ENCODE data around the gene NELFA.
"Not testable (repeated sequence)": the region's sequence is repeated elsewhere in the genome, so short reads cannot be mapped to it uniquely, and the experiment has no call there.

The NELFA gene

DNA sequence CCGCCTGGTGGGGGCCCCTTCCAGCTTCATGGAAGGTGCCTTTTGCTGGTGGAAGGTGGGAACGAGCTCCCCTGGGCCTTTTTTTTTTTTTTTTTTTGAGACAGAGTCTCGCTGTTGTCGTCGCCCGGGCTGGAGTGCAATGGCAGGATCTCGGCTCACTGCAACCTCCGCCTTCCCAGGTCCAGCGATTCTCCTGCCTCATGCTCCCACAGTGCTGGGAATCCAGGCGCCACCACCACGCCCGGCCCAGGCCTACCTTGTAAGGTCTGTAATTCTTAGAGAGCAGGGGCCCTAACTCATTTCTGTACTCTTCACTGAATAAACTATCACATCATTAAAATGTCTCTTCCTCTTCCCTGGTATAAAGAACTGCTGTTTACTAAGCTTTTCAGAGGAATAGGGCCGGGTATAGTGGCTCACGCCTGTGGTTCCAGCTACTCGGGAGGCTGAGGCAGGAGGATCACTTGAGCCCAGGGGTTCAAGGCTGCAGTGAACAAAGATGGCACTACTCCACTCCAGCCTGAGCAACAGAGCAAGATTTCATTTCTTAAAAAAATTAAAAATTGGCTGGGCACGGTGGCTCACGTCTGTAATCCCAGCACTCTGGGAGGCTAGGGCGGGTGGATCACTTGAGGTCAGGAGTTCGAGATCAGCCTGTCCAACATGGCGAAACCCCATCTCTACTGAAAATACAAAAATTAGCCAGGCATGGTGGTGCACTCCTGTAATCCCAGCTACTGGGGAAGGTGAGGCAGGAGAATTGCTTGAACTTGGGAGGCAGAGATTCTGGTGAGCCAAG is 14.9 kb downstream of the NELFA start:
- not testable (repeated sequence) for FAIRE-seq

DNA sequence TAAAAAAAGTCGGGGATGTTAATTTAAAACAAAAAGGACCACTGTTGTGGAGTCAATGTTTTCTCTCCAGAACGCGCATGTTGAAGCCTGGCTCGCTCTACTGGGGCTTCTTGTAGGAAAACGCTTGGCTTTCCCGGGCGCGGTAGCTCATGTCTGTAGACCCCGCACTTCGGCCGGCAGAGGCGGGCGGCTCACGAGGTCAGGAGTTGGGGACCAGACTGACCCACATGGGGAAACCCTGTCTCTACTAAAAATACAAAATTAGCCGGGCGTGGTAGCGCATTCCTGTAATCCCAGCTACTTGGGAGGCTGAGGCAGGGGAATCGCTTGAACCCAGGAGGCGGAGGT is 15.6 kb downstream of the NELFA start:
- FAIRE-seq: no peak

DNA sequence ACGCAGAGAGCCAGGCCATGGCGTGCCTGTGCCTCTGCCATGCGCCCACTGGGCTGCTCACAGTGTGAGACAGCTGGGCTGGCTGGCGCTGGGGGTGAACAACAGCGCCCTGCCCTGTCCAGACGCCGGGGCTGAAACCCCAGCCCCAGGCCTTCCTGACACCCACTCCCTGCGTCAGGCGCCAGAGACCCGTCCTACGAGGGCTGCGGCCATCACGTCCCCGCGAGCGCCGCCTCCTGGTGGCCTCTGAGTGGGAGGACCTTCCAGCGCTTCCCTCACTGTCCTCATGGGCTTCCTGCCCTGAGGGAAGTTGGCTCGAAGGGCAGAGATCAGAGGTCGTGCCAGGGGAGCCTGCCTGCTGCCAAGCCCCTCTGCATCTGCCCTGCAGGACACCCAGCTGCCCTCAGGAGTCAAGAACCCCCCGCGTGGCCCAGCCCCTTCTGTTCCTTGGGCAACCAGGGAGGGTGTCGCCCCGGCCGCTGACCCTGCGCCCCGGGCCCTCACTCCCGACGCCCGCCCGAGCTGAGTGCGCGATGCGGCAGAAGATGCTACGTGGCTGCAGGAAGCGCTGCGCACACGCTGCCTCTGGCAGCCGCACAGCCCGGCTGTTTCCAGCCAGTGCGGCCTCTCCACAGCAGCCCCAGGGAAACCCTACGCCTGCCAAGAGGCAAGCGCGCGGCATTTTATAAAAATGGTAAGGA is 16.2 kb downstream of the NELFA start:
- no peak for FAIRE-seq

DNA sequence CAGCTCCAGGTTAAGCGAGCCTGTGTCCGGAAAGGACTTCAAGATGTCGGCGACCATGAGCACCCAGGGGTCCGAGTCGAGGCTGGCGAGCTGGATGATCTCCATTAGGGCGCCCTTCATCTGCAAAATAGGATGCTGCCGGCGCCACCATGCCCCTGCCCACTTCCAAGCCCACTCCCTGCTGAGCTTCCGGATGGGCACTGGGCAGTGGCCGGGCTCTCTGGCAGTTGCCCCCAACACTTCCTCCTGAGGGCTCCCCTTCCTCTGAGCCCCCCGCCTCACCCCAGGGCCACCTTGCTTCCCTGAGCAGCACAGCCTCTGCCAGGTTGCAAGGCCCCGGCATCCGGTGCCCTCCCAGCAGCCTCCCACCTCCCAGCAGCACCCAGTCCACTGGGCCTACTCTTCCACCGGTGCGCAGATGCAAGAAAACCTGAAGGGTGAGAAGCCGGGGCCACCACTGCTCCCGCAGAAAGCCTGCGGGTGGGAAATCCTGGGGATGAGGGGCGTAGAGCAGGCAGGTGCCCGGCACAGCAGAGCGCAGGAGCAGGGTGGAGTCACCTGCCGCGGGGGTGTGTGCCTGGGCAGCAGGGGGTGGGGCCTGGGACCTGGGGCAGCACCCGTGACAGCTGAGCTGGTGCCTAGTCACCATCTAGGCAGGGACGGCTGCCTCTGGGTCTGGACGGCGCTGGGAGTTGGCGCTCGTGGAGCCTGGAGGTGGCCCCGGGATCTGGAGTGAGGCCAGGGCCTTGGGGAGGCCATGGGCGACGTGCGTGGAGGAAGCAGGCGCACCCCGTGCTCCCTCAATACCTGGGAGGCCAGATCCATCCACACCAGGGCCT is 17.0 kb downstream of the NELFA start:
- FAIRE-seq: no peak

DNA sequence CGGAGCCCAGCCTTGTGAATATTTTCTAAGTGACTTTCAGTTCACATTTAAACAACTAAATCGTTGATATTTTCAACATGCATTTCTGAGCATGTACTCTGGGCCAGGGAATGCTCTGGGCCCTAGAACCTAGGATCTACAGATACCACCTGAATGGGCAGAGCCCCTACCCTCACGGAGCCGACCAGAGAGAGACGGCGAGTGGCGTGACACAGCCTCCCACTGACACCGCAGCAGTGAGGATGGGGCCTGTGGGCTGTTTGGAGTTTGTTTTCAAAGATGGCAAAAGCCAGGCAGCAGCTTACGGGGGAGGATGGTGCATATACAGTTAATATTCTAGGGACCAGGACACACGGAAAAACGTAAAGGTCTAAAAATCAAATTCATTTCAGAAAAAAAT is 17.7 kb downstream of the NELFA start:
- no peak for FAIRE-seq

DNA sequence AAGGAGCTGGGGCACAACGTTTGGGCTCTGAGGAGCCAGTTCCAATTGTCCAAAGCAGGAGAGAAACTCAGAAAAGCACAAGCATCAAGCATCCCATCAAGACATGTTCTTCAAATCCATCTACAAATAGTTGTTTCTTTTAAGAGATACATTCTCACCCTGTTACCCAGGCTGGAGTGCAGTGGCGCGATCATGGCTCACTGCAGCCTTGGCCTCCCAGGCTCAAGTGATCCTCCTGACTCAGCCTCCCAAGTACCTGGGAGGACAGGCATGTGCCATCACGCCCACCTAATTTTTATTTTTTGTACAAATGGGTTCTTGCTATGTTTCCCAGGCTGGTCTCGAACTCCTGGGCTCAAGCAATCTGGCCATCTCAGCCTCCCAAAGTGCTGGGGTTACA is 18.1 kb downstream of the NELFA start:
- FAIRE-seq: no peak

DNA sequence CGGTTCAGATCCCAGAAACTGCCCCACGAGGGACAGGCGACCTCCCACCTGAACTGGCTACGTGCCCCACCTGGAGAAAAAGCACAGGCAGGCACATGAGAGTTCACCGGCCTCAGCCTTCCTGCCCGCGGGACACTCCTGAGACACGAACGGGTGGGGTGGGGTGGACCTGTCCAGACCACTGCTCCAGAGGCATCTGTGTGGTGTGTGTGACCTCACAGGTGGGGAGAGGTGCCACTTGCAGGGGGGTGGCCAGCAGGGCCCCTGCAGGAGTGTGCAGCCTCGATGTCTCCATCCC is 18.5 kb downstream of the NELFA start:
- FAIRE-seq: no peak

DNA sequence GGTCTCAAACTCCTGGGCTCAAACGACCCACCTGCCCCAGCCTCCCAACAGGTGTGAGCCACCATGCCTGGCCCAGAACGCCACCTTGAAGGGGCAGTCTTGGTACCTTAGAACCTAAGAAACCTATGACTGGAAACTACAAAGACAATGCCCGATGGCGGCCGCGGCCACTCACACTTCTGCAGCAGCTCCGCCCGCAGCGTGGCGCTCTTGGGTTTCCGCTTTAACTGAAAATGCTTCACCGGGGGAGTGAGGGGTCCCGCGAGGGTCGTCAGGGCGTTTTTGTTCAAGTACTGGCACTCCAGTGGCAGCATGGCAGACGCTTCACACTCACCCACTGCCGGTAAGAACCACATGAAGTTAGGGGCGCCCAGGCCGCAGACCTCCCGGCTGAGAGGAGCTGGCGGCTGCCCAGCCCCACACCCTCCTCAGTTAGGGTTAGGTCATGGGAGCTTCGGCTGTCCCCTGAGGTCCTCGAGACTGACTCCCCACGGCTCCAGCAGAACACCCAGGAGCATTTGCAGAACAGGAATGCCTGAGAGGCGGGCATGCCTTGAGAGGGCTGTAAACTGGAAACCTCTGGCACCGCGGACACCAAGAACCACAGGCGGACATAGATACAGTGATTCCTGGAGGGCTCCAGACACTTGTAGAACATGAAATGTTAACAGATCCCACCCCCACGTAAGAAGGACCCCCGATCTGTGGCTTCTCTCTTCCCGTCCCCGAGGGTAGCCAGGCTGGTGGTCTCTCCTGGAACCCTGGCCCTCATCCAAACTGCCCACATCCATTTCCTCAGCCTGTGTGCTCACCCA is 19.0 kb downstream of the NELFA start:
- no peak for FAIRE-seq

DNA sequence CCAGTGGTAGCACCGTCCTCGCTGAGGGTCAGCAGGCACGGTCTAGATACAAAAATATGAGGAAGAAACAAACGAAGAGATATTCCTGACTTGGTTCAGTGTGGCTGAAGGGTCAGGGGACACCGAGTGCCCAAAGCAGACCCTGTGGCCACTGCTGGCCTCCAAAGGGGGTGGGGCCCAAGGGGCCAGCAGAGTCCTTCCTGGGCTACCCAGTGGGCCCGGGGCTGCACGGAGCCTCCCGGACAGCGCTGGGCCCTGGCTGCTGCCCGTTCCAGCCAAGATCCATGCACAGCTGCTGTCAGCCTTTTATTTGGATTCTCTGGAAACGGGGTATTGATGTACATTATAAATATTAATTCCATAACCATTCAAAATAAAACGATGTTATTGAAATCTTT is 20.4 kb downstream of the NELFA start:
- FAIRE-seq: no peak

DNA sequence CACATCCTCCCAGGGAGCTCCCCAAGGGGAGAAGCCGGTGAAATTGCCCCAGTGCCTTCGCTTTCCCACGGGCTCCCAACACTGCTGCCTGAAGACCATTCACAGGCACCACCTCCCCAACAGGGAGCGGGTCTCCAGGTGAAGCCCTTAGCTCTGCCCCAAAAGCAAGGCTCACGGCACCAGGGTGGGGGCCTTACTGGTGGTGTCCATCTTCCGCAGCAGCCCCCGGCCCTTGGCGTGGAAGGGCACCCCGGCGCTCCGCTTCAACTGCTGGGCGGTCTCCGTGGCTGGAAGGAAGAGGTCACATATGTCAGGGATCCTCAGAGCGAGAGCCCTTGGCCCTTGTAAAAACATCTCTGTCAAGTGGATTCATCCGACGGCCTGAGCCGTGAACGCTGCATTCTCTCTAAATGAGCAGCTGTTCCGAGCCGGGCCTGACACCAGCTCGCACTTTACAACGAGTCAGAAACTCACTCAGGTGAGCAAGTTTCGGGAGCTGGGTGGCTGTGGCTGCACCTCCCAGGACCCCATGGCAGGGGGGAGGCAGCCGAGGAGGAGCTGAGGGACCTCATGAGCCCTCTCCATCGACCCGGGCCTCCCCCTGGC is 20.9 kb downstream of the NELFA start:
- no peak for FAIRE-seq

DNA sequence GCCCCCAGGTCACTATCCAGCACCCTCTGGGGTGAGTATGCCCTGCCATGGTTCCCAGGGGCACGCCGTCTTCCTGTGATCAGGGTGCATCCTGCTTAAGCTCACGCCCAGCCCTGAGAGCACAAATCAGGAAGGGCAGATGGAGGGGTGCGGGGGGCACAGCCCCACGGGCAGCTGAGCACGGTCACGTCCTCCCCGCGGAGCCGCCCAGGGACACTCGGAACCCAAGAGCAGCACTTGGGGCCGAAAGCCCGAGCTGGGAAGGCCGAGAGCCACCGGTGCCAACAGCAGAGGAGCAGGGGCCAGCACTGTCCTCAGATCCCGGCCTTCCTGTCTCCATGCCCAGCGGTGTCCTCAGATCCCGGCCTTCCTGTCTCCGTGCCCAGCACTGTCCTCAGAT is 21.5 kb downstream of the NELFA start:
- FAIRE-seq: no peak

DNA sequence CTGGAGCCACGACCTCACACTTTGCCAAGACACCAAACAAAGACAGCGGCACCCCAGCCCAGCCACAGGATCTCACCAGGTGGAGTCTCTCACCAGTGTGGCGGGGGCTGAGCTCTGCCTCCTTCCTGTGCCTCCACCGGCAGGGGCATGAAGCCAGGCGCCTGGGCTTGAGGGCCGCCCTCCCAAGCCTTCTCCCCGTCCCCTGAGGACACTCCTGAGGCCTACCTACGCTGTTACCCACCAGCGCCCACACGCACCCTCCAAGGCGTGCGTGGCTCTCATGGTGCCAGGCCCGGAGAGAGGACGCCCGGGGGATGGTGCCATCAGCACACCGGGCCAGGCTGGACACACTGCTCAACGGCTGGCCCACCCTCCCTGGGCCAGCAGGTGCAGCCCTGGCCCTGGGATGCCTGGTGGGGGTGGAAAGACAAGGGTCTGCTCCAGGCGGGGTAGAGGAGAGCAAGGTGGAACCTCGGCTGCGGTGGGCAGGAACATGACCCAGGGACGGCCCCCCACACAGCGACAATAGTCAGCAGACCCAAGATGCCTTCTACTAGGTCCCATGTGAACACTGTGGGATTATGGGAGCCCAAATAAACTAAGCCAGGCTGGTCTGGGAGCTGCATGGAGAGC is 22.1 kb downstream of the NELFA start:
- FAIRE-seq: no peak

DNA sequence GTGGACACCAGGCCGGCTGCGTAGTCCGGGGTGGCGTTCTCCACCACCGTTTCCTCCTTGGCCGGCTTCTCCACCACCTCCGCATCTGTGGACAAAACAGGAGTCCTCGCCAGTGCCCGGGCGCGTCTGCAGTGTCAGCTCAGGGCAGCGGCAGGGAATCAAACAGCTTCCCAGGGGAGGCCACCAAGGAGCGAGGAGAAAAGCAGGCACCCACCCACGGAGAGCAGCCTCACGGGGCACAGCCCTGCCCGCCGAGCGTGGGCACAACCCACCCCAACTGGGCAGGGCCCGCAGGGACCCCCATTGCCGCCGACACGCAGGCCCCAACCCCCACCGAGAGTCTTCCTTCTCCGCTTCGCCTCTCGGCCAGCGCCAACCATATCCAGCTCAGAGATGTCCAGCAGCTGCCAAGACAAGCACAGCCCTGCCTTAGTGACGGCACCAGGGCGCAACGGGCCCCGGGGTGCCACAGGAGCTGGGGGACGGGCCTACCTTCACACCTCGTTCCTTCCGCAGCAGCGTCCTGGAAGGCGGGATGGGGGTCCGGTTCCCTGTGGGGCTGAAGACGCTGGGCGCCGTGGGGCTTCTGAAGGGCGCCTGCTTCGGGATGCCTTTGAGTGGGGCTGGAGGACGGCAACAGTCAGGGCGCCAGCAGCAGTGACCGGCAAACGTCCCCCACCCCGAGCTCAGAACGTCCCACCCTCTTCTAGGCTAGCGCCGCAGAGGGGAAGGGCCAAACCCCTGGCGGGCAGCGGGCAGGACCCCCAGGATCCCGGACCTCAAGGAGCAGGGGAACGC is 22.8 kb downstream of the NELFA start:
- no peak for FAIRE-seq

DNA sequence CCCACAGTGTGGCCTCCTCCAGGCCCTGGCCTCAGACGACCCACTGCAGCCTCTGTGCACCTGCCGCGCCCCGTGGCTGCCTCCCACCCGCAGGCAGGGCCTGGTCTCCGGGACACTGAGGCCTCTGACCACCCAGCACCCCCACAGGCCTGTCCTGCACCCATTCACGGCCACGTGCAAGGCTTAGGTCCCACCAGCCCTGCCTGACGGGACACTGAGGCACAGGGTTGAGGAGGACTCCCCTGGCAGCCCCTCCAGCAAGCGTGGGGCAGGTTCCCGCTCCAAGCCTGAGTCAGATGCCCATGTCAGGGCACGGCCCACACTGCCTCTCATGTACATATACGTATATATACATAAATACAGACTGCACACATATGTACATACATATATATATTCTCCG is 23.5 kb downstream of the NELFA start:
- FAIRE-seq: no peak

DNA sequence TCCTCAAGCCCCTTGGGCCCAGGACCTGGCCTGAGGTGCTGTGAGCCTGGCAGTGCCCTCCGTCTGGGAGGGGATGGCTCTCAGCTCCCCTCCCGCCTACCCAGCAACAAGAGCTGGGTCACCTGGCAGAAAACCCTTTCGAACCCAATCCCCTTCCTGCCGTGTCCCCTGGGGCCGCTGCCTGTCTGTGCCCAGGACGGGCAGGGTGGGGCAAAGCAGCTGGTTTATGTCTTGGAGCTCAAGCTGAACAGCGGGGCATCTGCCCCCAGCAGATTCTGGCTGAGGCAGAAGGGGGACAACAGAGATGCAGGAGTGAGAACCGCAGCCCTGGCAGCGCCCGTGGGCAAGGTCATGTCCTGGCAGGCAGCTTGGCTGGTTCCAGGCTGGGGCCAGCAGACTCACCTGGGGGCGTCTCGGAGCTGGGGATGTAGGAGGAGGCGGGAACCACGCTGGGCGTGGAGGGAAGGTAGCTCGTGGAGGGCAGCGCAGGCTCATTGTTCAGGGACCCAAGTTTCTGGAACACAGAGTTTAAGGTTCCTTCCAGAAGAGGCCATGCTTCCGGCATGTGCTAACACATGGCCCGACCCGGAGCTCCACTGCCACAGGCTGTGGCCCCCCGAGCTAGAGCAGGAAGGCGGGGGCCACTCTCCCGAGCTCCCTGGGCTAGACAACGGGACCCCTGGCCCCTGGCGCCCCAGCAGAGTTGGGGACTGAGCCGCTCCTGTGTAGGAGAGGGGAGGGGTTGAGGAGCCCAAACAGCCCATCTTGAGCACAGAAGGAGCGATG is 24.2 kb downstream of the NELFA start:
- no peak for FAIRE-seq

DNA sequence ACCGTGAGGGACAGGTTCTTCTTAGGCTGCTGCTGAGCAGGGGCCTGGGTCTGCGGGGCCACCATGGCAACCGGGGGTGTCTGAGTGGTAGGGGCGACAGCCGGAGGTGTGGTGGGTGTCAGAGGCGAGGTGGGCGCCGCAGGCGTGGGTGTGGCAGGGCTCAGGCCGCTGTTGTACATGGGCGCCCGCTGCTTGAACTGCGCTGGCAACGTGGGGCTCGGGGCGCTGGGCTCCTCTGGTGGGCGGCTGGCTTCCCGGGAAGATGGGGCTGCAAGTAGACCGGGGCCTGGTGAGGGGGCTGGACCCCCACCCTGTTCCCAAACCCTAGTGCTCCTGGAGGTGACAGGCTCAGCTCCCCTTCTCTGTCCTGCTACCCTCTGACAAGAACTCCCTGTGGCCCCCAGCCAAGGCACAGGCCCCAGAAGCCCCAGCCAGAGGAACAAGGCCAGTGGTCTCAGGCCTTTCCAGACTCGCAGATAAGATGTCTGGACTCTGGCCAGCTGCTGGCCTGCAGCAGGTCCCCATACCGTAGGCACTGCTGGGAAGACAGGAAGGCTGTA is 24.8 kb downstream of the NELFA start:
- FAIRE-seq: no peak

DNA sequence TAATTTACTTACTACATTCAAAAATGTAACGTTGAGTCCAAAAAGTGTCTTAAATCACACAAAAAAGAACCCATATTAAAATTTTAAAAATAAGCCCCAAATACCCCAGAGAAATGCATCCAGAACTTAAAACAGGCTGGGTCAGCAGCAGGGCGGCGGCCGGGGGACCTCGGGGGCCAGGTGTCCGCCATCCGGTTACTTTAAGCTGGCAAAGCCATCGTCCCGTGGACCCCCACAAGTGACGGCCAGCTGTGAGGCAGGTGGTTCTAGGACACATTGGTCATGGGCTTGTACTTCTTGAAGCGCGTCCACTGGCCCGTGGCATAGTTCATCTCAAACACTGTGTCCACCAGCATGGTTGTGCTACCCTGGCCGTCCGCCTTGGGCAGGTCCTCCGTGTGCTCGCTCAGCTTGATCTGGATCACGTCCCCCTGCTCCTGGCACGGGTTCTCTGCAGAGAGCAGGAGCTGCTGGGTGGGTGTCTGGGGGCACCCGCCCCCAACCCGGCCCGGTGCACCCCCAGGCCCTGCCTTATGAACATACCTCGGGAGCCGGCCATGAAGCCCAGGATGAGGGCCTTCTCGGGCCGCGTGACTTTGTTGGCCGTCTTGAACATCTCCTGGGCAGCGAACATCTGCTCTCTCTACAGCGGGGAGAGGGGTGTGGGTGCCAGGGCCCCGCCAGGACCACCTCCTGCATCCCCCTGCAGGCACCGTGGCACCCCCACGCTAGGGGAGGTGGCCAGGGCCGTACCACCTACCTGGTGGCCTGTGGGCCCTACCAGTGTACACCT is 25.5 kb downstream of the NELFA start:
- FAIRE-seq: no peak

DNA sequence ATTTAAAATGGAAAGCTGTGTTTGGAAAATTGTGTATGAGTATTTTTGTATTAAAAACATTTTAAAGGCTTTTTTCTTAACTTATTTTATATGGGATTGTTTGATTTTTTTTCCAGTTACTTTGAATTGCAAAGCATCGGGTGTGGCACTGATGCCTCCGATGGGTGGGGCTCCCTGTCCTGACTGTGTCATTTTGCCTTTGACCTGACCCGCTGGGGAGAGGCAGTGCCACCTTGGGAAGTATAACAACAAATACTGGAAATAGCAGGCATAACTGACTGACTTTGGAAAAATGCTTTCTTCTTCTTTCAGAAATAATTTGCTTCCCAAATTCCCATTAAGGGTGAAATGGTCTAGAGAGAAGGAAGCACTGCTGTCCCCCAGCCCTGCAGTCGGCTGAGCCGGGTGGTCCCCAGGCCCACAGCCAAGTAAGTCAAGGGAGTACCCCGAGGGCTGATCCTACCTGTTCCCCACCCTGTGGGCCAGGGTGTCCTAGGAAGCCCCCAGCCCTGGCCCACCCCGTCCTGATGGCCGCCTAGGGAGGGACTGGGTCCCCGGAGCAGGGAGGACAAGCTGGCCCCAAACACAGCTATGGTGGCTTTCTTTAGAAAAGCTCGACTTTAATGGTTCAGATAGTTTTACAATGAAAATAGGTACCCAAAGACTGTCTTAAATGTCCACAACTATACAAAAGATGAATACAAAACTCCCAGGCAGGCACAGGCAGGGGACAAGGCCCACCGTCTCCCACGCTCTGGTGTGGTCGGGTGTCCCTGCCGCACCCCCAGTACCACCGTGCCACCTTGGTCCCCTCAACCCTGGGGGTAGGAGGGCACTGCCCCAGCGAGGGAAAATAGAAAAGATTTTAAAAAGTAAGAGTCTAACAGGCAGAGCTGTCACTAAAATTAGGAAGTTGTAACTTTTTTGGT is 26.4 kb downstream of the NELFA start:
- FAIRE-seq: no peak

Measured in TTC549 (cell line).